GM12892 (cell line): ENCODE data around the gene SPTB.
"Not testable (repeated sequence)": the region's sequence is repeated elsewhere in the genome, so short reads cannot be mapped to it uniquely, and the experiment has no call there.

Experiments used
- DNase-seq: peaks from one replicate; pipeline ENCODE4 v3.0.0; 2011; ENCODE audit not compliant: insufficient read length
- FAIRE-seq: peaks from 2 replicates; lab custom pipeline; 2011; peaks lifted over from hg19 to GRCh38; lab: Jason Lieb, UNC
- POLR2A ChIP-seq: IDR thresholded peaks from 2 replicates; pipeline ENCODE4 v1.6.1; 2011; ENCODE audit warnings: low read depth, low read length, control low read depth
- POLR2AphosphoS5 ChIP-seq: IDR thresholded peaks from 2 replicates; pipeline ENCODE4 v1.6.1; 2011; ENCODE audit warnings: low read depth, low read length, control low read depth
- TAF1 ChIP-seq: IDR thresholded peaks from 2 replicates; pipeline ENCODE4 v1.6.1; 2011; ENCODE audit warnings: low read depth, mild to moderate bottlenecking, control low read depth, low read length, borderline replicate concordance

Gene SPTB

DNA sequence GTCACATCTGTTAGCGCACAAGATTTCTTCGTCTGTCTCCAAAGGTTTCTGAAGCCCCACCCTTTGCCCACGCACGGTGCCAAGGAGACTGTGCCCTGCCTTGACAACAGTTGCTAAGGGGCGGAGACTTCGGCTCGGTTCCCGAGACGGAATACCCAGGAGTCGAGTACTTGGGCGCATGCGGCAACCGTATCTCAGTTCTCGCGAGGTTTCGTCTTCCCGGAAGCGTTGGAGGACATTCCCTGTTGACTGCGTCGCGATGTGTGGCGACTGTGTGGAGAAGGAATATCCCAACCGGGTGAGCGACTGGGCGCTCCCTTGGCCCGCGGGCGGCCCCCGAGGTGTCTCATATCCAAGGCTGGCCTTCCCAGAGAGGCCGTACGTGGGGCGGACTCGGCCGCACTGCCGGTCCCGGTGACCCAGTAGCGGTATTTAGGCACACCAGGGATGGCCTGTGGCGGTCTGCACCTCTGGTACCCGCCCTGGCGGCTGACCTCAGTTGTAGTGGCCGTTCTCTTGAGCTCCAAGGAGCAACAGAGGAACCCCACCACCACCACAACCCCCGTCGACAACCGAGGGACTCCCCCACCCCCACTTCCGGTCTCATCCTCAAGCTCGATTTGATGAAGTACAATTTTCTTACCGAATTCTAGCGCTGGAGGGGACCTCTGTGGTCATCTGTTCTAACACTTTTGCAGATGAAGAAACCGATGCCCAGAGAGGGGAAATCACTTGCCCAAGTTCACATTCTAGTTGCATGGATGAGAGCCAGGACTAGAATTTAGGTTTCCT, 34.7 kb upstream of the SPTB start, which contains the start of gene CHURC1:
TSS of gene CHURC1 (plus strand) at position 219 of the 792 bp plus-strand sequence. CDS start at position 260, 41 bp downstream.
- peak; percentile 94 for TF ChIP-seq POLR2A
- peak; percentile 97 for TF ChIP-seq POLR2AphosphoS5
- peak; percentile 81 for TF ChIP-seq TAF1
- FAIRE-seq, result peak; percentile 98
- peak; percentile 68 for DNase-seq

DNA sequence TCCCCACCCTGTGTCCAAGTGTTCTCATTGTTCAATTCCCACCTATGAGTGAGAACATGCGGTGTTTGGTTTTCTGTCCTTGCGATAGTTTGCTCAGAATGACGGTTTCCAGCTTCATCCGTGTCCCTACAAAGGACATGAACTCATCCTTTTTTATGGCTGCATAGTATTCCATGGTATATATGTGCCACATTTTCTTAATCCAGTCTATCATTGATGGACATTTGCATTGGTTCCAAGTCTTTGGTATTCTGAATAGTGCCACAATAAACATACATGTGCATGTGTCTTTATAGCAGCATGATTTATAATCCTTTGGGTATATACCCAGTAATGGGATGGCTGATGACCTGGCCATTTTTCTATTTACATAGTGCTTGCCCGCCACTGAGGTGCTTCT, 33.8 kb upstream of the SPTB start:
- not testable (repeated sequence) for DNase-seq, FAIRE-seq

GRCh38 chr14:64912261-64912660, 32.6 kb upstream of the SPTB start:
- DNase-seq (no peak), FAIRE-seq (no peak)
- TF ChIP-seq TAF1 (no peak), POLR2A (no peak), POLR2AphosphoS5 (no peak)

GRCh38 chr14:64910847-64911495, 31.3 kb upstream of the SPTB start:
- TF ChIP-seq POLR2A, result no peak
- no peak for TF ChIP-seq TAF1
- TF ChIP-seq POLR2AphosphoS5, result no peak
- DNase-seq, result no peak
- no peak for FAIRE-seq

DNA sequence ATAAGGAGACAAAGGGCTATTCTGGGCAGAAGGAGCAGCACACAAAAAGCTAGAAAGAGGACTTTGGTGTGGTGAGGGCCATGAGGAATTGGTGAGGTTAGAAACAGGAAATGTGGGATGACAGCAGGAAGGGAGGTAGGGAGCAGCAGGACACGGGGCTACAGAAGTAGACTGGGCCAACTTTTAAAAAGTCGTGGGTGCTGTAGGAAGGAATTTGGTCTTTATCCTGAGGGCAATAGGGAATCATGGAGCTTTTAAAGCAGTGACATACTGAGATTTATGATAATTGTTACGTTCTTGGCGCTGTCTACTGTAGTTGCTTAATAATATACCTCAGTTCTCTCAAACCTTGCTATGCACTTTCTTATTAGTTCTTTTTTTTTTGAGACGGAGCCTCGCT, 26.3 kb upstream of the SPTB start:
- TF ChIP-seq POLR2A (no peak), POLR2AphosphoS5 (no peak), TAF1 (no peak)
- DNase-seq (no peak), FAIRE-seq (no peak)

DNA sequence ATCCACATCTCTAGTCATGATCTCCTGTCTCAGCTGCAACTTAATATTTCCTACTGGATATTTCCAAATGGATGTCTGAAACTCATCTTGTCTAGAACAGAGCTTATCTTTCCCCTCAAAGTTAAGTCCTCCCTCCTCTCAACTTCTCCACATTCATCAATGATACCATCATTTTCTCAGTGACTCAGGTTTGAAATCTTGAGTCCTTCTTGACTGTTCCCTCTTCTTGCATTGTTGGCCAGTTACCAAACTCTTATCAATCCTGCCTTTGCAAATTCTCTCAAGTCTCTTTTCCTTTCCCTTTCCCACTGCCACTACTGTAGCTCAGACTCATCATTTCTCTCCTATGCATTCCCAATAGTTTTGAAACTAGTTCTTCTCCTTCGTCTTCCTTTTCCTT, 20.3 kb upstream of the SPTB start:
- no peak for DNase-seq
- TF ChIP-seq POLR2AphosphoS5, result no peak
- no peak for TF ChIP-seq TAF1
- no peak for TF ChIP-seq POLR2A
- no peak for FAIRE-seq

GRCh38 chr14:64891839-64892375, 12.2 kb upstream of the SPTB start:
- DNase-seq (no peak), FAIRE-seq (peak; percentile 90)
- TF ChIP-seq POLR2AphosphoS5 (no peak), POLR2A (no peak), TAF1 (no peak)

GRCh38 chr14:64891173-64891838, 11.6 kb upstream of the SPTB start:
- FAIRE-seq (no peak), DNase-seq (no peak)
- TF ChIP-seq TAF1, result no peak
- TF ChIP-seq POLR2AphosphoS5, result no peak
- TF ChIP-seq POLR2A, result no peak

GRCh38 chr14:64889352-64889751, 9.6 kb upstream of the SPTB start:
- TF ChIP-seq POLR2A, result no peak
- no peak for TF ChIP-seq TAF1
- TF ChIP-seq POLR2AphosphoS5, result no peak
- DNase-seq, result no peak
- FAIRE-seq, result no peak

DNA sequence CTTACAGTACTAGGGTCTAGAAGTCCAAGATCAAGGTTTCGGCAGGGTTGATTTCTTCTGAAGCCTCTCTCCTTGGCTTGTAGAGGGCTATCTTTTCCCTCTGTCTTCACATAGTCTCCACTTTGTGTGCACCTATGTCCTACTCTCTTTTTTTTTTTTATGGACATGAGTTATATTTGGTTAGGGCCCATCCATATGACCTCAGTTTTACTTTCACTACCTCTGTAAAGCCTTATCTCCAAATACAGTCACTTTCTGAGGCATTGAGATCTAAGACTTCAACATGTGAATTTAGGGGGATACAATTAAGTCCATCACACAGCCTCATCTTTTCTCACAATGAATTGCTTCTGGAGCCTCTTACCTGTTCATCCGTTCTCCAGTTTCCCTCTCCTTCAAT, 5.9 kb upstream of the SPTB start:
- TF ChIP-seq POLR2AphosphoS5, result no peak
- no peak for TF ChIP-seq POLR2A
- TF ChIP-seq TAF1, result no peak
- FAIRE-seq (no peak), DNase-seq (no peak)

DNA sequence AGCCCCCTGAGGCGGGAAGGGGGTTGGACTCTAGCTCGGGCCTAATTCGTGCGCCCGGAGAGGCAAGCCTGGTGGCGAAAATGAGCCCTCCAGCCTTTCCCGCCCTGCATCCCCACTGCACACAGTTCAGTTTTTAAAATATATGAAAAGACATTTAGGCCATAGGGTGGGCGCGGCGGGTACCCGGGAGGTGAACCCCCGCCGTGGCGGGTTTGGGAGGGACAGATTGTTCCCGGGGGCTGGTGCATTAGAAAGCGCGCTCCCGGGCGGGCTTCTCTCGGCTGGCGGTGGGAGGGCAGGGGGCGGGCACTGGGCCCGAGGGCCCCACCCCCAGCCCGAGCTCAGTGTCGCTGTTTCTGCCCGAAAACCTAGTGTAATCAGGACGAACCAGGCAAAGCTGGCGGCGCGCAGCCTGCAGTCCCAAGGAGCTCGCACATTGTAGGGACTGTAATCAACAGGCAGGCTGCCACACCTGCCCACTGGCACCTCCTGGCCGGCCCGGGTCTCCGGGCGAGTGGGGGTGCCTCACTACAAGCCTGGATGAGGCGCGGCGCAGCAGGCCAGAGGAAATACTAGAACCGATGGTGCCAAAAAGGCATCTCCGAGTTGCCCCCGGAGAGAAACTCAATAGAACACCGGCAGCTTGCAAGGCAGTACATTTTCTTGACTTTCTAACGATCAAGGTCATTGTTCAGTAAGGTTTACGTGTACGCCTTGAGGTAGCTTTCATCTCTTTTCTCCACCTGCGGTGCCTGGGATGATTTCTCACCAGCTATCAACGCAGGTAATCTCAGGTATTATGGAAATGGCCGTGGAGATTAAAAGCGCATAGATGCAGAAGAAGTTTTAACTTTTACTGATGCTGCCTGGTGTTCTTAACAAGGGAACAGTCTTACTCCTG, 764 bp upstream of the SPTB start:
- FAIRE-seq, result no peak
- peak; percentile 54 for DNase-seq

More for the DNA sequence above, 764 bp upstream of the SPTB start:
- no peak for TF ChIP-seq POLR2A
- no peak for TF ChIP-seq TAF1
- no peak for TF ChIP-seq POLR2AphosphoS5
